ENCODE measurements around the gene ATP13A1. TPM values are rescaled to one million over a fixed set of nuclear protein-coding genes. Genes with fewer than 3 reads are reported as not detected.

ATP13A1 gene
- total and polyA plus RNA-seq, 2 of the 8 experiments (the other 6 are each of a cell fraction or from before 2014, with no cell fraction given): 33.0 to 64.2 TPM

DNA sequence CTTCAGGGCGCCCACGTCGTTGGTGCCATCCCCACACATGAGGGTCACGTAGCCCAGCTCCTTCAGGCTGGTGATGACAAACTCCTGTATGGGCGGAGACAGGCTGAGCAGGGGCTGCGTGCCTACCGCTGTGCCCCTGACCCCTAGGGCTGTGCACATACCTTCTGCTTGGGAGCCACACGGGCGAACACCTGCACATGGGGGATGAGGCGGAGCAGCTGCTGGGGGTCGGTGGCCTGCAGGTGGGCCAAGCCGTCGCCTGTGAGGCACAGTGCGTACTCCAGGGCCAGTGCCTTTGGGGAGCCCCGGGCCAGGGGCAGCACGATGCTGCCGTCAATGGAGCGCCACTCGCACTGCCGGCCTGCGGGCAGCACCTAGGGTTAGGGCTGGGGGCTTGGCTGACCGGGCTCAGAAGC, 13.9 kb downstream of the ATP13A1 start:
- Histone ChIP-seq H3K23ac (ENCODE audit: insufficient read length) (no peak overlapping the region), H3K36me3 (ENCODE audit: control insufficient read depth in 2 of 4, insufficient read depth in 4 of 4, low read length in 3 of 4) (peaks cover 36 to 83% (median 64%) of the 10 kb centered on the region in 4 experiments), H3K4me3 (ENCODE audit: extremely low read depth in 1 of 4, insufficient read depth in 2 of 4, low read depth in 3 of 4, low read length in 4 of 4) (no peak overlapping the region), H3K4ac (replicated peaks; ENCODE audit: insufficient read length, low read depth, low read length) (no peak overlapping the region), H2AFZ (ENCODE audit: low read length) (no peak overlapping the region), H2AK5ac (ENCODE audit: low read depth, low read length) (no peak overlapping the region), H2BK120ac (replicated peaks; ENCODE audit: low read depth, low read length) (no peak overlapping the region), H3K27ac (ENCODE audit: low read depth, low read length) (no peak overlapping the region), H4K91ac (replicated peaks; ENCODE audit: insufficient read length, low read length) (no peak overlapping the region), H2BK5ac (ENCODE audit: low read depth, low read length) (no peak overlapping the region), H4K8ac (ENCODE audit: extremely low read depth, insufficient read depth, low read length) (no peak overlapping the region), H3K9ac (replicated peaks in 1 of 4; ENCODE audit: extremely low read depth in 1 of 4, low read depth in 3 of 4, low read length in 3 of 4) (no peak overlapping the region), H3K79me1 (ENCODE audit: low read depth, low read length) (0 out of 2 replicates have a peak, but pooled peaks cover 2% of the 10 kb centered on the region), H2BK20ac (ENCODE audit: low read length) (no peak overlapping the region), H3K79me2 (ENCODE audit: control insufficient read depth in 1 of 2, insufficient read depth in 2 of 2, low read length in 2 of 2) (no peaks in the 10 kb centered on the region), H3K14ac (ENCODE audit: insufficient read length) (no peak overlapping the region), H3K9me3 (ENCODE audit: insufficient read depth in 2 of 2, low read depth in 1 of 2, low read length in 1 of 2) (no peaks in the 10 kb centered on the region), H3K4me1 (replicated peaks in 1 of 4; ENCODE audit: control insufficient read depth in 3 of 4, insufficient read depth in 4 of 4, low read length in 3 of 4) (no peaks in the 10 kb centered on the region), H3K18ac (ENCODE audit: extremely low read depth, low read length) (no peak overlapping the region), H4K5ac (ENCODE audit: insufficient read length, low read depth, low read length) (no peak overlapping the region), H4K20me1 (replicated peaks in 1 of 2; ENCODE audit: control insufficient read depth in 1 of 2, insufficient read depth in 2 of 2, low read length in 2 of 2) (peaks cover 7 to 19% of the 10 kb centered on the region in 2 experiments), H2BK15ac (ENCODE audit: low read length) (no peak overlapping the region), H3K27me3 (replicated peaks in 1 of 4; ENCODE audit: control insufficient read depth in 3 of 4, extremely low read depth in 1 of 4, insufficient read depth in 3 of 4, low read length in 3 of 4) (no peaks in the 10 kb centered on the region), H3K4me2 (ENCODE audit: insufficient read depth in 1 of 2, low read depth in 2 of 2, low read length in 2 of 2) (no peak overlapping the region), H3K23me2 (ENCODE audit: low read depth, low read length) (no peaks in the 10 kb centered on the region), H3K56ac (replicated peaks; ENCODE audit: insufficient read length, low read depth, low read length) (no peak overlapping the region), H2BK12ac (ENCODE audit: low read depth, low read length) (no peak overlapping the region)
- 95% methylated on average over 21 of the region's 22 CpGs; no CpG with 5 or more reads in 1 of the 2 experiments for WGBS, 2 experiments (ENCODE audit: extremely low coverage in 1 of 2, insufficient coverage in 1 of 2, insufficient read length in 1 of 2, insufficient replicate concordance in 2 of 2, low coverage in 1 of 2, low lambda C conversion rate in 2 of 2, missing lambda C conversion rate in 1 of 2)
- TF ChIP-seq KDM5A (IDR thresholded peaks at IDR 0.05; ENCODE audit: low read length) (no peak), SP2 (IDR thresholded peaks at IDR 0.05; ENCODE audit: low read length) (no peak), BCL11A (IDR thresholded peaks at IDR 0.05; ENCODE audit: low read depth in 2 of 2, low read length in 2 of 2) (no peak), SIRT6 (IDR thresholded peaks at IDR 0.05; ENCODE audit: low read length) (no peak), KDM1A (IDR thresholded peaks at IDR 0.05; ENCODE audit: borderline replicate concordance, low read length) (no peak), TBP (IDR thresholded peaks at IDR 0.05; ENCODE audit: low read depth, low read length) (no peak), CREB1 (IDR thresholded peaks at IDR 0.05) (no peak), SIN3A (conservative IDR thresholded peaks at IDR 0.05 in 1 of 2, IDR thresholded peaks at IDR 0.05 in 1 of 2; ENCODE audit: low read depth in 1 of 2, low read length in 2 of 2) (no peak), CHD2 (IDR thresholded peaks at IDR 0.05; ENCODE audit: low read length) (no peak), JUN (IDR thresholded peaks at IDR 0.05; ENCODE audit: low read depth, low read length) (no peak)
- TF ChIP-seq, protein P1, sequence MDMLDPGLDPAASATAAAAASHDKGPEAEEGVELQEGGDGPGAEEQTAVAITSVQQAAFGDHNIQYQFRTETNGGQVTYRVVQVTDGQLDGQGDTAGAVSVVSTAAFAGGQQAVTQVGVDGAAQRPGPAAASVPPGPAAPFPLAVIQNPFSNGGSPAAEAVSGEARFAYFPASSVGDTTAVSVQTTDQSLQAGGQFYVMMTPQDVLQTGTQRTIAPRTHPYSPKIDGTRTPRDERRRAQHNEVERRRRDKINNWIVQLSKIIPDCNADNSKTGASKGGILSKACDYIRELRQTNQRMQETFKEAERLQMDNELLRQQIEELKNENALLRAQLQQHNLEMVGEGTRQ (IDR thresholded peaks at IDR 0.05; ENCODE audit: low read length): no peak
- TF ChIP-seq, protein P2, sequence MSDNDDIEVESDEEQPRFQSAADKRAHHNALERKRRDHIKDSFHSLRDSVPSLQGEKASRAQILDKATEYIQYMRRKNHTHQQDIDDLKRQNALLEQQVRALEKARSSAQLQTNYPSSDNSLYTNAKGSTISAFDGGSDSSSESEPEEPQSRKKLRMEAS (IDR thresholded peaks at IDR 0.05): no peak
- POLR2A ChIA-PET (ENCODE audit: partially characterized antibody): interaction anchor here (0.6 to 2.0 kb wide), 8 partner anchors 8 to 139 kb away, joined by 3 to 5 read pairs (median 3); no protein-coding TSS in a partner anchor
- no peak for DNase-seq (ENCODE audit: low read depth in 1 of 2, low spot score in 2 of 2)
- CTCF ChIA-PET (ENCODE audit: partially characterized antibody): interaction anchor here (5.7 kb wide), 1 partner anchor 96 kb away, joined by 38 read pairs; no protein-coding TSS in a partner anchor
- no peak for FAIRE-seq
